Gastroesophageal sphincter (tissue), 4 donors: ENCODE results near the gene COL20A1. TPM values are rescaled to one million over a fixed set of nuclear protein-coding genes. Genes with fewer than 3 reads are reported as not detected.

Experiments used
- ATAC-seq: fragments of 150-250 bp; one replicate; pipeline ENCODE4 v1.9.1; 2016; ENCODE audit warnings: mild to moderate bottlenecking, moderate library complexity
- H3K27ac ChIP-seq, 4 donors: fragments of 200-600 bp; sonication (generic) in 3 of 4; 1 replicate in 3 of 4; 2 replicates in 1 of 4; pipeline ENCODE4 v1.5.1; 2016 to 2019
- H3K27me3 ChIP-seq: fragments of 200-600 bp; sonication (generic); one replicate; pipeline ENCODE4 v1.5.1; 2019
- H3K36me3 ChIP-seq, 2 donors: fragments of 200-600 bp; sonication (generic); one replicate each; pipeline ENCODE4 v1.5.1; 2019; ENCODE audit warnings: control low read depth in 1 of 2
- H3K4me1 ChIP-seq, 3 donors: fragments of 200-600 bp; sonication (generic); 1 replicate in 2 of 3; 2 replicates in 1 of 3; pipeline ENCODE4 v1.5.1; 2016 to 2019; ENCODE audit warnings: control low read depth in 2 of 3
- H3K4me3 ChIP-seq, 2 donors: fragments of 200-600 bp; sonication (generic); one replicate each; pipeline ENCODE4 v1.5.1; 2019; ENCODE audit warnings: mild to moderate bottlenecking in 1 of 2, moderate library complexity in 1 of 2
- H3K9me3 ChIP-seq, 3 donors: fragments of 200-600 bp; sonication (generic); one replicate each; pipeline ENCODE4 v1.5.1; 2017 to 2019; ENCODE audit warnings: control low read depth in 2 of 3
- CTCF ChIP-seq, 4 experiments: fragments of 200-600 bp in 2 of 4; fragments of 450-650 bp in 2 of 4; sonication (generic) in 1 of 4; IDR thresholded peaks; one replicate each; pipeline ENCODE4 v1.5.1; 2017 to 2019; ENCODE audit warnings: antibody characterized with exemption in 4 of 4, mild to moderate bottlenecking in 2 of 4, moderate library complexity in 2 of 4
- EP300 ChIP-seq: sonication (generic); formaldehyde crosslinking; IDR thresholded peaks from one replicate; pipeline ENCODE4 v1.6.1; 2017; ENCODE audit warnings: antibody characterized with exemption, mild to moderate bottlenecking
- POLR2A ChIP-seq, 2 donors: fragments of 450-650 bp; IDR thresholded peaks; one replicate each; pipeline ENCODE4 v1.6.1; 2017; ENCODE audit warnings: antibody characterized with exemption in 2 of 2, mild to moderate bottlenecking in 2 of 2, moderate library complexity in 1 of 2
- POLR2AphosphoS5 ChIP-seq: sonication (generic); formaldehyde crosslinking; IDR thresholded peaks from one replicate; pipeline ENCODE4 v1.6.1; 2017; ENCODE audit warnings: antibody characterized with exemption
- WGBS, 2 donors: methylation state at CpG; one replicate each; pipeline ENCODE4 v1.1.5; 2018; ENCODE audit warnings: low coverage in 1 of 2; 5-methylcytosine and 5-hydroxymethylcytosine counted together
- total RNA-seq, 4 donors: library from RNA; depleted of rRNA; stranded (reverse); fragments of >200 nt; gene quantifications; one replicate each; pipeline ENCODE4 v1.1.0, GENCODE V29; 2016

Gene COL20A1
- total RNA-seq, 4 donors from 2014 or later: not detected

GRCh38 chr20:63284083-63284440 is 8.9 kb upstream of the COL20A1 start:
- Histone ChIP-seq H3K36me3 (peaks cover 0 to 100% of the 10 kb centered on the region in 2 donors), H3K4me1 (no peaks in the 10 kb centered on the region), H3K27me3 (no peaks in the 10 kb centered on the region), H3K4me3 (no peak overlapping the region), H3K27ac (no peak overlapping the region), H3K9me3 (no peaks in the 10 kb centered on the region)
- ATAC-seq: no peak
- whole genome bisulfite sequencing, 2 donors: 80% methylated on average over 1 of the region's 14 CpGs; no CpG with 5 or more reads in 1 of the 2 donors
- TF ChIP-seq EP300 (no peak), CTCF (IDR thresholded peaks at IDR 0.05) (no peak), POLR2AphosphoS5 (no peak), POLR2A (IDR thresholded peaks at IDR 0.05) (no peak)

- H3K27me3 ChIP-seq: no peaks in the 10 kb centered on the region
- no CpG with 5 or more reads among the region's 25 CpGs for WGBS, 2 donors
- H3K36me3 ChIP-seq: peaks cover 0 to 99% of the 10 kb centered on the region in 2 donors
- no peaks in the 10 kb centered on the region for H3K4me1 ChIP-seq
- TF ChIP-seq POLR2AphosphoS5: no peak
- no peak for TF ChIP-seq POLR2A (IDR thresholded peaks at IDR 0.05)
- TF ChIP-seq CTCF (IDR thresholded peaks at IDR 0.05): no peak
- no peak for TF ChIP-seq EP300
- ATAC-seq: peak; percentile 21
- H3K4me3 ChIP-seq: no peak overlapping the region
- no peak overlapping the region for H3K27ac ChIP-seq
- no peaks in the 10 kb centered on the region for H3K9me3 ChIP-seq
These were observed 8.4 kb upstream of the COL20A1 start for GRCh38 chr20:63284544-63284949.

GRCh38 chr20:63284981-63285524 is 7.9 kb upstream of the COL20A1 start:
- Histone ChIP-seq H3K27me3 (no peaks in the 10 kb centered on the region), H3K27ac (no peak overlapping the region), H3K4me1 (no peaks in the 10 kb centered on the region), H3K4me3 (no peak overlapping the region), H3K9me3 (no peaks in the 10 kb centered on the region), H3K36me3 (peaks cover 0 to 94% of the 10 kb centered on the region in 2 donors)
- TF ChIP-seq EP300 (no peak), POLR2A (IDR thresholded peaks at IDR 0.05) (no peak), POLR2AphosphoS5 (no peak), CTCF (IDR thresholded peaks at IDR 0.05) (no peak)
- 70% methylated on average over 3 of the region's 13 CpGs; no CpG with 5 or more reads in 1 of the 2 donors for WGBS, 2 donors
- peak; percentile 1 for ATAC-seq

- no peak overlapping the region for H3K4me3 ChIP-seq
- no peaks in the 10 kb centered on the region for H3K9me3 ChIP-seq
- H3K36me3 ChIP-seq: peaks cover 0 to 86% of the 10 kb centered on the region in 2 donors
- H3K27me3 ChIP-seq: no peaks in the 10 kb centered on the region
- no peak overlapping the region for H3K27ac ChIP-seq
- WGBS, 2 donors: 80% methylated on average over 1 of the region's 44 CpGs; no CpG with 5 or more reads in 1 of the 2 donors
- H3K4me1 ChIP-seq: peaks cover 0 to 6% (median 0%) of the 10 kb centered on the region in 3 donors
- no peak for TF ChIP-seq POLR2A (IDR thresholded peaks at IDR 0.05)
- no peak for TF ChIP-seq EP300
- TF ChIP-seq POLR2AphosphoS5: no peak
- TF ChIP-seq CTCF (IDR thresholded peaks at IDR 0.05): no peak
- no peak for ATAC-seq
These were observed 7.1 kb upstream of the COL20A1 start for GRCh38 chr20:63285636-63286615.
